ENCODE measurements around the gene GDF9.

Gene GDF9

GRCh38 chr5:132840313-132840712 is 26.0 kb downstream of the GDF9 start:
- no peak for DNase-seq (ENCODE audit: low read depth in 2 of 2)
- no peak overlapping the region for H3K4me3 ChIP-seq (replicated peaks in 1 of 2; ENCODE audit: low read depth in 2 of 2, low read length in 2 of 2)
- TF ChIP-seq CTCF (IDR thresholded peaks at IDR 0.05; ENCODE audit: low read depth, low read length), result no peak

GRCh38 chr5:132839426-132840301 is 26.6 kb downstream of the GDF9 start:
- no peak for TF ChIP-seq CTCF (IDR thresholded peaks at IDR 0.05; ENCODE audit: low read depth, low read length)
- no peak overlapping the region for H3K4me3 ChIP-seq (replicated peaks in 1 of 2; ENCODE audit: low read depth in 2 of 2, low read length in 2 of 2)
- DNase-seq (ENCODE audit: low read depth in 2 of 2), result peak; percentile 71 to 87

GRCh38 chr5:132838516-132839282 is 27.6 kb downstream of the GDF9 start:
- H3K4me3 ChIP-seq (replicated peaks in 1 of 2; ENCODE audit: low read depth in 2 of 2, low read length in 2 of 2), result no peak overlapping the region
- no peak for TF ChIP-seq CTCF (IDR thresholded peaks at IDR 0.05; ENCODE audit: low read depth, low read length)
- DNase-seq (ENCODE audit: low read depth in 2 of 2), result no peak

- no peak for TF ChIP-seq CTCF (IDR thresholded peaks at IDR 0.05; ENCODE audit: low read depth, low read length)
- DNase-seq (ENCODE audit: low read depth in 2 of 2), result no peak
These were observed 28.4 kb downstream of the GDF9 start for GRCh38 chr5:132837868-132838267.

GRCh38 chr5:132836852-132837251 is 29.4 kb downstream of the GDF9 start:
- TF ChIP-seq CTCF (IDR thresholded peaks at IDR 0.05; ENCODE audit: low read depth, low read length), result no peak
- no peak overlapping the region for H3K4me3 ChIP-seq (replicated peaks in 1 of 2; ENCODE audit: low read depth in 2 of 2, low read length in 2 of 2)
- no peak for DNase-seq (ENCODE audit: low read depth in 2 of 2)

More at GRCh38 chr5:132837868-132838267, 28.4 kb downstream of the GDF9 start:
- no peak overlapping the region for H3K4me3 ChIP-seq (replicated peaks in 1 of 2; ENCODE audit: low read depth in 2 of 2, low read length in 2 of 2)

GRCh38 chr5:132834057-132834456 is 32.2 kb downstream of the GDF9 start:
- DNase-seq (ENCODE audit: low read depth in 2 of 2), result no peak
- no peak overlapping the region for H3K4me3 ChIP-seq (replicated peaks in 1 of 2; ENCODE audit: low read depth in 2 of 2, low read length in 2 of 2)
- no peak for TF ChIP-seq CTCF (IDR thresholded peaks at IDR 0.05; ENCODE audit: low read depth, low read length)

Measured in cardiac fibroblast (primary cell).